Peyer's patch (tissue), 4 donors: ENCODE results near the gene SNX18.
A peak's percentile ranks its signal among the peaks of the same experiment; 100 is the strongest.

ENCODE experiments used
- CTCF ChIP-seq, 6 experiments: fragments of 450-650 bp in 4 of 6; fragments of 200-600 bp in 2 of 6; sonication (generic) in 1 of 6; IDR thresholded peaks; one replicate each; pipeline ENCODE4 v1.5.1; 2017 to 2019; ENCODE audit warnings: antibody characterized with exemption in 6 of 6, mild to moderate bottlenecking in 3 of 6, moderate library complexity in 1 of 6
- POLR2A ChIP-seq, 2 donors: fragments of 450-650 bp; IDR thresholded peaks; one replicate each; pipeline ENCODE4 v1.5.1; 2017; ENCODE audit warnings: antibody characterized with exemption in 2 of 2, mild to moderate bottlenecking in 2 of 2, moderate library complexity in 2 of 2

GRCh38 chr5:54517512-54518145 is at the start of gene SNX18:
- peak; percentile 96 to 99 (median 98) for TF ChIP-seq CTCF (IDR thresholded peaks at IDR 0.05)
- peak; percentile 15 to 70 for TF ChIP-seq POLR2A (IDR thresholded peaks at IDR 0.05)
